ENCODE results near the gene PALLD.

GRCh38 chr4:168484626-168485025, 12.2 kb upstream of the PALLD start:
- no peak for TF ChIP-seq POLR2A (IDR thresholded peaks at IDR 0.05)
- TF ChIP-seq CTCF (IDR thresholded peaks at IDR 0.05): no peak

Data from esophagus squamous epithelium (tissue), 4 donors.